H1 (cell line): Measurements from ENCODE around the gene TMEM170A. TPM values are rescaled to one million over a fixed set of nuclear protein-coding genes. Genes with fewer than 3 reads are reported as not detected.

Experiments
- CTCF ChIA-PET: fragments of 300-600 bp; sonication (Branson Sonifier 250); formaldehyde crosslinking; loops from one replicate; lab custom pipeline; 2021; ENCODE audit not compliant: partially characterized antibody; lab: Charles Lee
- POLR2A ChIA-PET: fragments of 300-600 bp; sonication (Branson Sonifier 250); formaldehyde crosslinking; loops from one replicate; lab custom pipeline; 2021; ENCODE audit warnings: inconsistent platforms; ENCODE audit not compliant: partially characterized antibody; lab: Charles Lee
- DNase-seq, 2 experiments: peaks; one replicate each; pipeline versions ENCODE4 v3.0.0 to v3.0.0-alpha.2; 2010 to 2022; ENCODE audit warnings: low spot score in 2 of 2, low read depth in 1 of 2, mixed read lengths in 1 of 2
- FAIRE-seq: peaks from 2 replicates; lab custom pipeline; 2011; peaks lifted over from hg19 to GRCh38; lab: Jason Lieb, UNC
- H2AFZ ChIP-seq: 2 replicates; pipeline ENCODE4 v1.8.1; 2012; ENCODE audit warnings: low read length, inconsistent platforms
- H2AK5ac ChIP-seq: 2 replicates; pipeline ENCODE4 v1.6.1; 2013; ENCODE audit warnings: low read depth, low read length
- H2BK120ac ChIP-seq: replicated peaks from 2 replicates; pipeline ENCODE3; 2013; ENCODE audit warnings: low read depth, low read length, inconsistent platforms
- H2BK12ac ChIP-seq: 2 replicates; pipeline ENCODE4 v1.6.1; 2013; ENCODE audit warnings: low read depth, low read length
- H2BK15ac ChIP-seq: 2 replicates; pipeline ENCODE4 v1.6.1; 2013; ENCODE audit warnings: low read length
- H2BK20ac ChIP-seq: 2 replicates; pipeline ENCODE4 v1.6.1; 2013; ENCODE audit warnings: low read length
- H2BK5ac ChIP-seq: 2 replicates; pipeline ENCODE4 v1.6.1; 2013; ENCODE audit warnings: low read depth, low read length
- H3K14ac ChIP-seq: 2 replicates; pipeline ENCODE4 v1.6.1; 2013; ENCODE audit warnings: inconsistent platforms; ENCODE audit not compliant: insufficient read length
- H3K18ac ChIP-seq: 2 replicates; pipeline ENCODE4 v1.6.1; 2013; ENCODE audit warnings: low read length; ENCODE audit errors: extremely low read depth
- H3K23ac ChIP-seq: 2 replicates; pipeline ENCODE4 v1.6.1; 2013; ENCODE audit warnings: inconsistent platforms; ENCODE audit not compliant: insufficient read length
- H3K23me2 ChIP-seq: 2 replicates; pipeline ENCODE4 v1.6.1; 2013; ENCODE audit warnings: low read depth, low read length
- H3K27ac ChIP-seq: 2 replicates; pipeline ENCODE4 v1.6.1; 2011; ENCODE audit warnings: low read depth, low read length, inconsistent platforms
- H3K27me3 ChIP-seq, 4 experiments: replicated peaks in 1 of 4; 1 replicate in 1 of 4; 2 replicates in 3 of 4; pipeline versions ENCODE4 v1.6.1 to v1.8.1; 2011 to 2013; ENCODE audit warnings: low read length in 3 of 4, mild to moderate bottlenecking in 3 of 4, inconsistent platforms in 2 of 4, mixed read lengths in 2 of 4, moderate library complexity in 1 of 4; ENCODE audit not compliant: control insufficient read depth in 3 of 4, insufficient read depth in 3 of 4; ENCODE audit errors: extremely low read depth in 1 of 4
- H3K36me3 ChIP-seq, 4 experiments: 2 replicates each; pipeline versions ENCODE4 v1.6.1 to v1.8.1; 2011 to 2013; ENCODE audit warnings: mild to moderate bottlenecking in 4 of 4, low read length in 3 of 4, moderate library complexity in 2 of 4, control low read depth in 1 of 4, inconsistent platforms in 1 of 4; ENCODE audit not compliant: insufficient read depth in 4 of 4, control insufficient read depth in 2 of 4
- H3K4ac ChIP-seq: replicated peaks from 2 replicates; pipeline ENCODE3; 2013; ENCODE audit warnings: low read length, low read depth, mixed read lengths, inconsistent platforms; ENCODE audit not compliant: insufficient read length
- H3K4me1 ChIP-seq, 4 experiments: replicated peaks in 1 of 4; 1 replicate in 1 of 4; 2 replicates in 3 of 4; pipeline versions ENCODE4 v1.6.1 to v1.8.1; 2011 to 2013; ENCODE audit warnings: low read length in 3 of 4, inconsistent platforms in 2 of 4, mixed read lengths in 1 of 4; ENCODE audit not compliant: insufficient read depth in 4 of 4, control insufficient read depth in 3 of 4
- H3K4me2 ChIP-seq, 2 experiments: 2 replicates each; pipeline versions ENCODE4 v1.6.1 to v1.8.1; 2011 to 2013; ENCODE audit warnings: low read depth in 2 of 2, low read length in 2 of 2, control low read depth in 1 of 2, inconsistent platforms in 1 of 2, mild to moderate bottlenecking in 1 of 2; ENCODE audit not compliant: insufficient read depth in 1 of 2
- H3K4me3 ChIP-seq, 4 experiments: fragments of 200-600, 300-600 bp in 1 of 4; sonication (generic), shearing (Covaris generic), sonication (Bioruptor Twin) in 1 of 4; 2 replicates each; pipeline versions ENCODE4 v1.5.1 to v1.8.1; 2011 to 2016; ENCODE audit warnings: low read length in 4 of 4, low read depth in 3 of 4, control low read depth in 2 of 4, inconsistent platforms in 2 of 4, mild to moderate bottlenecking in 2 of 4, mixed read lengths in 1 of 4, moderate library complexity in 1 of 4; ENCODE audit not compliant: insufficient read depth in 2 of 4; ENCODE audit errors: extremely low read depth in 1 of 4
- H3K56ac ChIP-seq: replicated peaks from 2 replicates; pipeline ENCODE3; 2013; ENCODE audit warnings: low read depth, mild to moderate bottlenecking, mixed read lengths, low read length, inconsistent platforms; ENCODE audit not compliant: insufficient read length
- H3K79me1 ChIP-seq: 2 replicates; pipeline ENCODE4 v1.6.1; 2013; ENCODE audit warnings: low read depth, low read length, control low read depth
- H3K79me2 ChIP-seq, 2 experiments: 2 replicates each; pipeline versions ENCODE4 v1.6.1 to v1.8.1; 2012 to 2013; ENCODE audit warnings: low read length in 2 of 2, mild to moderate bottlenecking in 2 of 2, inconsistent platforms in 1 of 2; ENCODE audit not compliant: insufficient read depth in 2 of 2, control insufficient read depth in 1 of 2
- H3K9ac ChIP-seq, 4 experiments: replicated peaks in 1 of 4; 1 replicate in 1 of 4; 2 replicates in 3 of 4; pipeline versions ENCODE4 v1.6.1 to v1.8.1; 2011 to 2013; ENCODE audit warnings: low read depth in 3 of 4, low read length in 3 of 4, control low read depth in 2 of 4, mild to moderate bottlenecking in 2 of 4, moderate library complexity in 2 of 4, inconsistent platforms in 1 of 4; ENCODE audit errors: extremely low read depth in 1 of 4
- H3K9me3 ChIP-seq, 2 experiments: 2 replicates each; pipeline versions ENCODE4 v1.6.1 to v1.8.1; 2012 to 2013; ENCODE audit warnings: mild to moderate bottlenecking in 2 of 2, moderate library complexity in 2 of 2, control low read depth in 1 of 2, inconsistent platforms in 1 of 2, low read depth in 1 of 2, low read length in 1 of 2, mixed read lengths in 1 of 2; ENCODE audit not compliant: insufficient read depth in 2 of 2
- H4K20me1 ChIP-seq, 2 experiments: replicated peaks in 1 of 2; 2 replicates each; pipeline versions ENCODE3 to v1.8.1; 2011 to 2013; ENCODE audit warnings: inconsistent platforms in 2 of 2, low read length in 2 of 2, mild to moderate bottlenecking in 1 of 2; ENCODE audit not compliant: insufficient read depth in 2 of 2, control insufficient read depth in 1 of 2
- H4K5ac ChIP-seq: 2 replicates; pipeline ENCODE4 v1.6.1; 2013; ENCODE audit warnings: low read length, low read depth, mixed read lengths, inconsistent platforms; ENCODE audit not compliant: insufficient read length
- H4K8ac ChIP-seq: 2 replicates; pipeline ENCODE4 v1.8.0; 2013; ENCODE audit warnings: mild to moderate bottlenecking, moderate library complexity, low read length, inconsistent platforms; ENCODE audit not compliant: insufficient read depth; ENCODE audit errors: extremely low read depth
- H4K91ac ChIP-seq: replicated peaks from 2 replicates; pipeline ENCODE3; 2013; ENCODE audit warnings: low read length, mixed read lengths, inconsistent platforms; ENCODE audit not compliant: insufficient read length
- CEBPB ChIP-seq: IDR thresholded peaks from 2 replicates; pipeline ENCODE4 v1.6.1; 2012; ENCODE audit warnings: low read depth, low read length
- EZH2 ChIP-seq: fragments of 200-600 bp; sonication (generic); IDR thresholded peaks from 2 replicates; pipeline ENCODE4 v1.7.1; 2012; ENCODE audit warnings: low read depth, mild to moderate bottlenecking, moderate library complexity, low read length, inconsistent platforms; ENCODE audit not compliant: severe bottlenecking
- MAFK ChIP-seq: IDR thresholded peaks from 2 replicates; pipeline ENCODE4 v1.6.1; 2012; ENCODE audit warnings: low read depth, mild to moderate bottlenecking, improper control_type of control experiment, low read length
- NRF1 ChIP-seq: IDR thresholded peaks from 2 replicates; pipeline ENCODE4 v1.6.1; 2011; ENCODE audit warnings: mild to moderate bottlenecking, low read depth, low read length, improper control_type of control experiment
- POU5F1 ChIP-seq: IDR thresholded peaks from 2 replicates; pipeline ENCODE4 v1.6.1; 2011; ENCODE audit warnings: low read depth, mild to moderate bottlenecking, low read length, moderate library complexity
- RAD21 ChIP-seq, 2 experiments: IDR thresholded peaks in 1 of 2; conservative IDR thresholded peaks in 1 of 2; 2 replicates each; pipeline ENCODE4 v1.6.1; 2011; ENCODE audit warnings: low read depth in 2 of 2, low read length in 2 of 2, improper control_type of control experiment in 1 of 2, inconsistent platforms in 1 of 2, mild to moderate bottlenecking in 1 of 2, moderate library complexity in 1 of 2
- TCF12 ChIP-seq: IDR thresholded peaks from 2 replicates; pipeline ENCODE4 v1.6.1; 2011; ENCODE audit warnings: low read depth, mild to moderate bottlenecking, low read length
- TEAD4 ChIP-seq: IDR thresholded peaks from 2 replicates; pipeline ENCODE4 v1.6.1; 2012; ENCODE audit warnings: low read depth, low read length, inconsistent platforms, mixed read lengths
- ZNF274 ChIP-seq: IDR thresholded peaks from 2 replicates; pipeline ENCODE4 v1.7.0; 2012; ENCODE audit warnings: low read length, borderline replicate concordance; ENCODE audit errors: extremely low read depth
- WGBS, 2 experiments: shearing (Covaris generic) in 1 of 2; methylation state at CpG; one replicate each; pipeline versions ENCODE4 v1.1.6 to v1.1.7; 2013 to 2015; ENCODE audit warnings: low lambda C conversion rate in 2 of 2, mixed read lengths in 2 of 2, inconsistent platforms in 1 of 2, low coverage in 1 of 2, missing lambda C conversion rate in 1 of 2; ENCODE audit not compliant: insufficient replicate concordance in 2 of 2, insufficient coverage in 1 of 2, insufficient read length in 1 of 2; ENCODE audit errors: extremely low coverage in 1 of 2, missing lambda C conversion rate in 1 of 2; 5-methylcytosine and 5-hydroxymethylcytosine counted together
- polyA plus RNA-seq, 7 experiments: library from polyadenylated mRNA; depleted of rRNA in 3 of 7; stranded (reverse) in 5 of 7; unstranded in 2 of 7; fragments of >200 nt in 5 of 7; fragments of 200-250 nt in 2 of 7; gene quantifications; 1 replicate in 5 of 7; 2 replicates in 1 of 7; 4 replicates in 1 of 7; pipeline versions ENCODE4 v1.2.1 to v1.2.3, GENCODE V29; 2011 to 2013; ENCODE audit warnings: missing spikeins in 2 of 7, mixed read lengths in 2 of 7
- total RNA-seq: library from RNA; stranded (reverse); fragmentation: NEBNext Ultra II Directional; extraction: Animal tissue kit (Norgen Biotek cat#: 25700); gene quantifications from 2 replicates; pipeline ENCODE4 v1.2.1, GENCODE V29; 2021

The TMEM170A gene
- total and polyA plus RNA-seq, 2 of the 8 experiments (the other 6 are each of a cell fraction or from before 2014, with no cell fraction given) = 22.9 to 56.6 TPM

- Histone ChIP-seq H3K27ac (peak overlapping the region; percentile 56; the same call in 1 of the 2 replicates), H3K79me1 (no peaks in the 10 kb centered on the region), H2AK5ac (no peak overlapping the region), H3K4me1 (peaks cover 1 to 6% (median 5%) of the 10 kb centered on the region in 4 experiments; a peak in 6 of 7 replicates), H3K9ac (0 out of 7 replicates have a peak overlapping the region, but pooled peaks of 1 of the 4 experiments have one; percentile 33), H2BK120ac (peak overlapping the region; percentile 24), H3K14ac (no peak overlapping the region), H3K18ac (peak overlapping the region; percentile 28; the same call in 1 of the 2 replicates), H3K23me2 (0 out of 2 replicates have a peak, but pooled peaks cover 3% of the 10 kb centered on the region), H3K9me3 (0 out of 4 replicates have a peak, but pooled peaks cover 0 to 3% of the 10 kb centered on the region in 2 experiments), H3K27me3 (no peaks in the 10 kb centered on the region), H3K4ac (peak overlapping the region; percentile 44), H4K5ac (peak overlapping the region; percentile 79), H3K36me3 (peaks cover 0 to 9% (median 2%) of the 10 kb centered on the region in 4 experiments; a peak in 5 of 8 replicates), H4K8ac (no peak overlapping the region), H2BK12ac (peak overlapping the region; percentile 95; the same call in 1 of the 2 replicates), H2BK15ac (no peak overlapping the region), H3K56ac (peak overlapping the region; percentile 25), H3K23ac (no peak overlapping the region), H2AFZ (no peak overlapping the region), H2BK20ac (peak overlapping the region; percentile 89; the same call in 1 of the 2 replicates), H3K79me2 (no peaks in the 10 kb centered on the region), H3K4me2 (peak overlapping the region; percentile 8 to 51), H4K91ac (peak overlapping the region; percentile 70), H2BK5ac (peak overlapping the region; percentile 72; the same call in 1 of the 2 replicates), H3K4me3 (peak overlapping the region in 1 of 4 experiments; percentile 44; a peak in 1 of 8 replicates), H4K20me1 (no peaks in the 10 kb centered on the region)
- CTCF ChIA-PET = interaction anchor here (0.6 to 9.9 kb wide), 27 partner anchors 8 to 905 kb away, joined by 3 to 181 read pairs (median 4); partner anchors contain the start of genes CHST5, CHST6 and TMEM231
- no peak for DNase-seq
- peak; percentile 81 for FAIRE-seq
- POLR2A ChIA-PET = interaction anchor here (0.6 to 2.4 kb wide), 8 partner anchors 13 to 204 kb away, joined by 3 to 18 read pairs (median 3); partner anchors contain the start of genes CFDP1 and CHST6
- WGBS, 2 experiments = 28% methylated on average over 10 of the region's 10 CpGs; no CpG with 5 or more reads in 1 of the 2 experiments
- TF ChIP-seq ZNF274 (no peak), RAD21 (IDR thresholded peaks at IDR 0.05 in 1 of 2, conservative IDR thresholded peaks at IDR 0.05 in 1 of 2; ENCODE audit: low read depth in 2 of 2, low read length in 2 of 2) (peak; percentile 71 to 78), CEBPB (no peak), POU5F1 (no peak), TEAD4 (peak; percentile 62), EZH2 (no peak), TCF12 (no peak), NRF1 (no peak), MAFK (no peak)
Measured at GRCh38 chr16:75471723-75472633, 7.5 kb upstream of the TMEM170A start.
